ENCODE results near the gene NOL11.

The NOL11 gene

GRCh38 chr17:67717624-67718324 is at the start of gene NOL11:
Gene NOL11 (plus strand): TSS chr17:67717936. CDS start chr17:67717948, 12 bp downstream.
- no peaks in the 10 kb centered on the region for H3K9me3 ChIP-seq (ENCODE audit: control insufficient read depth, low read length)
- peaks cover 17% of the 10 kb centered on the region for H3K4me1 ChIP-seq (ENCODE audit: control insufficient read depth, insufficient read depth, low read length)
- peak within 1 kb of the TSS; percentile 68 for H3K4me3 ChIP-seq (ENCODE audit: low read length)
- peak within 1 kb of the TSS; percentile 85 for H3K9ac ChIP-seq (ENCODE audit: low read length)
- peaks cover 4% of the 10 kb centered on the region for H3K36me3 ChIP-seq (ENCODE audit: control insufficient read depth, insufficient read depth, low read length)
- no peaks in the 10 kb centered on the region for H3K27me3 ChIP-seq (ENCODE audit: control insufficient read depth, insufficient read depth, low read length)

GRCh38 chr17:67671493-67671892 is 46.2 kb upstream of the NOL11 start:
- Histone ChIP-seq H3K9ac (ENCODE audit: low read length) (no peak overlapping the region), H3K9me3 (ENCODE audit: control insufficient read depth, low read length) (no peaks in the 10 kb centered on the region), H3K36me3 (ENCODE audit: control insufficient read depth, insufficient read depth, low read length) (no peaks in the 10 kb centered on the region), H3K27me3 (ENCODE audit: control insufficient read depth, insufficient read depth, low read length) (no peaks in the 10 kb centered on the region), H3K4me1 (ENCODE audit: control insufficient read depth, insufficient read depth, low read length) (no peaks in the 10 kb centered on the region), H3K4me3 (ENCODE audit: low read length) (no peak overlapping the region)

GRCh38 chr17:67672592-67673335 is 45.0 kb upstream of the NOL11 start:
- H3K9ac ChIP-seq (ENCODE audit: low read length) = no peak overlapping the region
- no peaks in the 10 kb centered on the region for H3K4me1 ChIP-seq (ENCODE audit: control insufficient read depth, insufficient read depth, low read length)
- no peaks in the 10 kb centered on the region for H3K27me3 ChIP-seq (ENCODE audit: control insufficient read depth, insufficient read depth, low read length)
- H3K9me3 ChIP-seq (ENCODE audit: control insufficient read depth, low read length) = no peaks in the 10 kb centered on the region
- H3K36me3 ChIP-seq (ENCODE audit: control insufficient read depth, insufficient read depth, low read length) = no peaks in the 10 kb centered on the region
- H3K4me3 ChIP-seq (ENCODE audit: low read length) = no peak overlapping the region

- Histone ChIP-seq H3K36me3 (ENCODE audit: control insufficient read depth, insufficient read depth, low read length) (no peaks in the 10 kb centered on the region), H3K27me3 (ENCODE audit: control insufficient read depth, insufficient read depth, low read length) (no peaks in the 10 kb centered on the region), H3K4me1 (ENCODE audit: control insufficient read depth, insufficient read depth, low read length) (no peaks in the 10 kb centered on the region), H3K9me3 (ENCODE audit: control insufficient read depth, low read length) (no peaks in the 10 kb centered on the region), H3K4me3 (ENCODE audit: low read length) (no peak overlapping the region), H3K9ac (ENCODE audit: low read length) (no peak overlapping the region)
These were observed 42.3 kb upstream of the NOL11 start for GRCh38 chr17:67675481-67675880.

- no peaks in the 10 kb centered on the region for H3K4me1 ChIP-seq (ENCODE audit: control insufficient read depth, insufficient read depth, low read length)
- H3K9me3 ChIP-seq (ENCODE audit: control insufficient read depth, low read length) = no peaks in the 10 kb centered on the region
- H3K4me3 ChIP-seq (ENCODE audit: low read length) = no peak overlapping the region
- H3K27me3 ChIP-seq (ENCODE audit: control insufficient read depth, insufficient read depth, low read length) = no peaks in the 10 kb centered on the region
- H3K9ac ChIP-seq (ENCODE audit: low read length) = no peak overlapping the region
- H3K36me3 ChIP-seq (ENCODE audit: control insufficient read depth, insufficient read depth, low read length) = no peaks in the 10 kb centered on the region
These were observed 41.4 kb upstream of the NOL11 start for GRCh38 chr17:67676305-67676704.

GRCh38 chr17:67678414-67678813 is 39.3 kb upstream of the NOL11 start:
- H3K9me3 ChIP-seq (ENCODE audit: control insufficient read depth, low read length) = no peaks in the 10 kb centered on the region
- no peaks in the 10 kb centered on the region for H3K27me3 ChIP-seq (ENCODE audit: control insufficient read depth, insufficient read depth, low read length)
- no peaks in the 10 kb centered on the region for H3K36me3 ChIP-seq (ENCODE audit: control insufficient read depth, insufficient read depth, low read length)
- H3K9ac ChIP-seq (ENCODE audit: low read length) = no peak overlapping the region
- no peak overlapping the region for H3K4me3 ChIP-seq (ENCODE audit: low read length)
- no peaks in the 10 kb centered on the region for H3K4me1 ChIP-seq (ENCODE audit: control insufficient read depth, insufficient read depth, low read length)

- no peaks in the 10 kb centered on the region for H3K27me3 ChIP-seq (ENCODE audit: control insufficient read depth, insufficient read depth, low read length)
- no peak overlapping the region for H3K4me3 ChIP-seq (ENCODE audit: low read length)
These were observed 38.5 kb upstream of the NOL11 start for GRCh38 chr17:67679225-67679624.

GRCh38 chr17:67679721-67680120 is 38.0 kb upstream of the NOL11 start:
- Histone ChIP-seq H3K27me3 (ENCODE audit: control insufficient read depth, insufficient read depth, low read length) (no peaks in the 10 kb centered on the region), H3K4me3 (ENCODE audit: low read length) (no peak overlapping the region), H3K4me1 (ENCODE audit: control insufficient read depth, insufficient read depth, low read length) (no peaks in the 10 kb centered on the region), H3K36me3 (ENCODE audit: control insufficient read depth, insufficient read depth, low read length) (no peaks in the 10 kb centered on the region), H3K9ac (ENCODE audit: low read length) (no peak overlapping the region), H3K9me3 (ENCODE audit: control insufficient read depth, low read length) (no peaks in the 10 kb centered on the region)

More at GRCh38 chr17:67679225-67679624, 38.5 kb upstream of the NOL11 start:
- Histone ChIP-seq H3K9me3 (ENCODE audit: control insufficient read depth, low read length) (no peaks in the 10 kb centered on the region), H3K4me1 (ENCODE audit: control insufficient read depth, insufficient read depth, low read length) (no peaks in the 10 kb centered on the region), H3K9ac (ENCODE audit: low read length) (no peak overlapping the region), H3K36me3 (ENCODE audit: control insufficient read depth, insufficient read depth, low read length) (no peaks in the 10 kb centered on the region)

GRCh38 chr17:67680445-67681224 is 37.1 kb upstream of the NOL11 start:
- Histone ChIP-seq H3K9ac (ENCODE audit: low read length) (no peak overlapping the region), H3K27me3 (ENCODE audit: control insufficient read depth, insufficient read depth, low read length) (no peaks in the 10 kb centered on the region), H3K4me3 (ENCODE audit: low read length) (no peak overlapping the region), H3K9me3 (ENCODE audit: control insufficient read depth, low read length) (no peaks in the 10 kb centered on the region), H3K4me1 (ENCODE audit: control insufficient read depth, insufficient read depth, low read length) (no peaks in the 10 kb centered on the region), H3K36me3 (ENCODE audit: control insufficient read depth, insufficient read depth, low read length) (no peaks in the 10 kb centered on the region)

GRCh38 chr17:67682196-67682595 is 35.5 kb upstream of the NOL11 start:
- Histone ChIP-seq H3K9ac (ENCODE audit: low read length) (no peak overlapping the region), H3K9me3 (ENCODE audit: control insufficient read depth, low read length) (no peaks in the 10 kb centered on the region), H3K27me3 (ENCODE audit: control insufficient read depth, insufficient read depth, low read length) (no peaks in the 10 kb centered on the region), H3K4me1 (ENCODE audit: control insufficient read depth, insufficient read depth, low read length) (no peaks in the 10 kb centered on the region), H3K4me3 (ENCODE audit: low read length) (no peak overlapping the region), H3K36me3 (ENCODE audit: control insufficient read depth, insufficient read depth, low read length) (no peaks in the 10 kb centered on the region)

- Histone ChIP-seq H3K36me3 (ENCODE audit: control insufficient read depth, insufficient read depth, low read length) (no peaks in the 10 kb centered on the region), H3K4me3 (ENCODE audit: low read length) (no peak overlapping the region), H3K9ac (ENCODE audit: low read length) (no peak overlapping the region), H3K4me1 (ENCODE audit: control insufficient read depth, insufficient read depth, low read length) (no peaks in the 10 kb centered on the region), H3K9me3 (ENCODE audit: control insufficient read depth, low read length) (no peaks in the 10 kb centered on the region), H3K27me3 (ENCODE audit: control insufficient read depth, insufficient read depth, low read length) (no peaks in the 10 kb centered on the region)
These were observed 32.4 kb upstream of the NOL11 start for GRCh38 chr17:67685351-67685750.

GRCh38 chr17:67686241-67686640 is 31.5 kb upstream of the NOL11 start:
- H3K4me3 ChIP-seq (ENCODE audit: low read length) = no peak overlapping the region
- H3K36me3 ChIP-seq (ENCODE audit: control insufficient read depth, insufficient read depth, low read length) = no peaks in the 10 kb centered on the region
- H3K9me3 ChIP-seq (ENCODE audit: control insufficient read depth, low read length) = no peaks in the 10 kb centered on the region
- H3K4me1 ChIP-seq (ENCODE audit: control insufficient read depth, insufficient read depth, low read length) = no peaks in the 10 kb centered on the region
- H3K9ac ChIP-seq (ENCODE audit: low read length) = no peak overlapping the region
- H3K27me3 ChIP-seq (ENCODE audit: control insufficient read depth, insufficient read depth, low read length) = no peaks in the 10 kb centered on the region

Data from mucosa of stomach (tissue), 1 donor.